ENCODE data around the gene RGS10.

DNA sequence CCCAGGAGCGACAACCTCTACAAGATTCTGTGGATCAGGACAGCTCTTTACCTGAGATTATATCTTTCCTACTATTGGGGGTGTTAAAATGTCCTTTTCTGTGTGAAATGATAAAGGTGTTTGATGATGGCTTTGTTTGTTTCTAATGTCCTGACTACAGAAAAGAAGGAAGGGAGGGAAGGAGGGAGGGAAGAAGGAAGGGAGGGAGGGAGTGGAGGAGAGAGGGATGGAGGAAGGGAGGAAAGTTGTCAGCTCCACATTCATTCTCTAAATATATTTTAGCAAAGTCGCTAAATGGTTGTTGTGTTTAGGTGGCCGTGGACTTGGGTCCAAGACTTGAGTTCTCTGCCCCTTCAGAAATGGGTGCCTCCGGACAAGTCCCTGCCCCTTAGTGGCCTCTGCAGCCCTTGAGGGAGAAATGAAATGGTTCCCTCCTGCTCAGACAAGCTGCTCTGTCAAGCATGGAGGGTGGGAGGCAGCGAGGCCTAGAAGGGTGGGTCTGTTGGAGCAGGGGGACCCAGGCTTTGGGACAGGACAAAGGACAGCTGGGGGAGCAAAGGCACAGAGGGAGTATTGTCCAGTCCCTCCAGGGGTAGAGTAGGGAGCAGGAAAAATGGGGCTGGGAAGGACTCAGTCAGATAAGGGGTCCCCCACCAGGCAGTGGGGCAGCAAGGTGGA, 4.4 kb downstream of the RGS10 start:
- TF ChIP-seq EZH2 (IDR thresholded peaks at IDR 0.05; ENCODE audit: insufficient read depth, poor library complexity, severe bottlenecking) (no peak), EZH2phosphoT487 (IDR thresholded peaks at IDR 0.05; ENCODE audit: insufficient read depth, low read depth) (no peak)

Data from GM23248 (cell line).